NOMO-1 treated with DMSO at 0.1 percent for 48 hours (cell line): Measurements from ENCODE around the gene CYFIP1.

Experiments
- DNase-seq: peaks from one replicate; lab custom pipeline; 2025; ENCODE audit not compliant: unreplicated experiment; lab: John Stamatoyannopoulos, UW

CYFIP1 gene

DNA sequence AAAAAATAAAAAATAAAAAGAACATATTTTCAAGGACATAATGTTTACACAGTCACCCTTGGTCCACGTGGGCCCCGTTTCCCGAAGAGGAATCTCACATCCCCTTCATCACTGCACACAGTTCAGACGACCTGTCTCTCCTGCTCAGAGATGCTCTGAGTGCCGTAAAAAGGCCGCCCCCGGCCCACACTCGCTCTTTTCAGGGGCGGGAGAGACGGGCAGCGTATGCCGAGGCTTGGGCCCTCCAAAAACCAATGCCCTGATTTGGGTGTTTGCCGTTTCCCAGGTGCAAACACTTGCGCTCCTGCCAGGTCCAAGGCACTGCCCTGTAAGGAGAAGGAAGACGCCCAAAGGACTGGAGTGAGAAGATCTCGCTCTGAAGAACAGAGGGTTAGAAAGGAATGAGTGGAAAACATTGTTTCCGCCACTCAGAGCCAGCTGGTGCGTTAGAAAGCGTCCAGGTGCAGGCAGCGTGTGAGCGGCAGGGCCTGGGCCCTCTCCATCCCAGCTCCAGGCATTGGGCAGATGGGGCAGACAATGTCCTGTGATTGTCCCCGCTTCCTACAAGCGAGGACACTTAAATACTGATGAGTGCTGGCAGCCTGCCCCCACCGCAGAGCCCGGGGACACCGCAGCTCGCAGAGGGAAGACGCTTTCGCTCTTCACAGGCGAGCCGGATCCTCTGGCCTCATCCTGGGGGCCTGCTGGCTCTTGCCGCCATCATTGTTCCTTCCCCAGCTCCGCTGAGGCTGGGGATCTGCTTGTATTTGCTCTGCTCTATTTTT, 88.5 kb downstream of the CYFIP1 start:
- DNase-seq: no peak

DNA sequence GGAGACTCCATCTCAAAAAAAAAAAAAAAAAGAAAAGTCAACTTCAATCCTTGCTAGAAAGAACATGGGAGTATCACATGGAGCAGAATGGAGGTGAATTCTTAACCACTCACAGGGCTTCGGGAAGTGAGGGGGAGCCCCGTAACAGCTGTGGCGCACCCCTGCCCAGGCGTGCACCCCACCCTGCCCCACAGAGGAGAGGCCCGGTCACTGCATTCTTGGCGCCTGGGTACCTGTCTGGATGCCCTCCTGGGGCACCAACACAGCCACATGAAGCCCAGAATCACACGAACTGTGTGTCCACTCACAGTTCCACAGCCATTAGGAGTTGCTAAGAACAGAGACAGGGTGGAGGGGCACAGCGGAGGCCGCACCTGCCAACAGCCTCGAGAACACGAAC, 89.9 kb downstream of the CYFIP1 start:
- DNase-seq: no peak

GRCh38 chr15:22889146-22889818, 90.9 kb downstream of the CYFIP1 start:
- no peak for DNase-seq

- no peak for DNase-seq
Observed at GRCh38 chr15:22888120-22888859, 91.9 kb downstream of the CYFIP1 start.

- no peak for DNase-seq
Observed at GRCh38 chr15:22887157-22887951, 92.8 kb downstream of the CYFIP1 start.

GRCh38 chr15:22885120-22885519, 95.0 kb downstream of the CYFIP1 start:
- no peak for DNase-seq

GRCh38 chr15:22884344-22884743, 95.8 kb downstream of the CYFIP1 start:
- no peak for DNase-seq

DNA sequence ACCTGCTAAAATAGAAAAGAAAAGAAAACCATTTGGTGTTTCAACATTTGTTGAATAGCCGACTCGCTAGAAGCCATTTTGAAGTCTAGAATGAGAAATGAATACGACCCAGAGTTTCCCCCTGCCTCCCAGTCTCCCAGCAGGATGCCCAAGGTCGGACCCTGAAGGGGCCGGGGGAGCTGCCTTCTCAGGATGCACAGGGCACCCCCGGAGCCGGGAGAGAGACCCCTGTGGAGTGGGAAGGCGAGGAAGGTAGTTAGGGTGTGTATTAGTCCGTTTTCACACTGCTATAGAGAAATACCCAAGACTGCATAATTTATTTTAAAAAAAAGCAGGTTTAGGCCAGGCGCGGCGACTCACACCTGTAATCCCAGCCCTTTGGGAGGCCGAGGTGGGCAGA, 97.0 kb downstream of the CYFIP1 start:
- DNase-seq: no peak

DNA sequence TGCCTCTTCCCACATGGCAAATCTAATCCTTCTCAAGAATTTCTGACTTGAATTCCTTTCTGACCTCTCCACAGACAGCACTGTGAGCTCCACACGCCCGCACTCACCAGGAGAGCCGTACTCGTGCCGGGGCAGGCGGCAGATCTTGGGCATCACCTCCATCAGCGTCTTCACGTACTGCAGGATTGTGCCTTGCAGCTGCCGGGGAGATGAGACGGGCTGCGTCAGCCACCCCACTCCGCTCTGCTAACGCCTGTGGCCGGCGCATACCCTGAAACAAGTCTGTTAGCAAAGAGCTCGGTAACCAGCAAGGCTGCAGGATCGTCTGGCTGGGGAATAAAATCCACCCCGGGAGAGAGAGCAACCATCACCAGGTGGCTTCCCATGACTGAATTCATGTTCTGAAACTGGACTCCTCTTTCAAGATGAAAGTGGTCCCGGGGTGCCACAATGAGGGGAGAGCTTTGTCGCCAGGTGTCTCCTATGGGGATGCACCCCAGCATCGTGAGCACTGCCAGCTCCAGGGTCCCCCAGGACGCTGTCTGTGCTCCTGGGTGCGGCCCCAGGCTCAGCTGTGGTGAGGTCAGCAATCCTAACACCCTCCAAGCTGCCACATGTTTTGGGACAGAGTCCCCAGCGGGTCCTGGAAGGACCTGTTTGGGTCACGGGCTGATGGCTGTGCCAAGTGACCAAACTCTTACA, 98.3 kb downstream of the CYFIP1 start:
- no peak for DNase-seq

DNA sequence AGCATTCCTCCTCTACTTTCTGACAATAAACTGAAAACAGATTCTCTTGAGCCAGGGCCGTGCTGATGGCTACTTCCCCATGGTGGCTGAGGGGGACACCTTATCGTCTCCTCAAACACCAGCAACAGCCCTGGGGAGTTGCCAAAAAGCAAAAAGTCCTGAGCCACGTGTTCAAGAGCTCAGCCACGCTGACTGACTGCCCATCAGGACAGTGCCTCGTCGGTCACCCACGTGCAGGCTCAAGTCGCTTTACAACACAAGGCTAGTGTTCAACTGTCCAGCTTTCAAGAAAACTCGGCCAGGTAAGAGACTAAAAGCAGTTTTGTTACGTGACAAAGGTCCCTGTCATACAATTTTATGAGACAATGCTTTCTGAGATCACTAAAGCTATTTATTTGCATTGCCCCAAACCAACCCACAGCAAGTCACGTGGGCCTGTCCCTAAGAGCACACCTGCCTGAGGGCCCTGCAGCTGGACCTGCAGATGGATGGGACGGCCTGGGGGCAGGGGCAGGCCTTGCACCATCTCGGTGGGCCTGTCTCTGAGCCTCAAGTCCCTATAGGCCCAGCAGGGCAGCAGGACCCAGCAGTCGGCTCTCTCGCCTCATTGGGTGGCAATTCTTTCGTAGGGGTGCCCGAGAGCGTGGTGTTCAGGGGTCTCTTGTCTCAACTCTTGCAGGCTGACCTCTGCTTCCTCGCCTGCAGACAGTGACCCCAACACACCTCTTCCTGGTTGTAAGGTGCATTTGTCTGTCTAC, 99.0 kb downstream of the CYFIP1 start:
- no peak for DNase-seq

GRCh38 chr15:22880068-22880980, 99.8 kb downstream of the CYFIP1 start:
- DNase-seq: no peak

- no peak for DNase-seq
Observed at GRCh38 chr15:22878103-22878502, 102.1 kb downstream of the CYFIP1 start.

DNA sequence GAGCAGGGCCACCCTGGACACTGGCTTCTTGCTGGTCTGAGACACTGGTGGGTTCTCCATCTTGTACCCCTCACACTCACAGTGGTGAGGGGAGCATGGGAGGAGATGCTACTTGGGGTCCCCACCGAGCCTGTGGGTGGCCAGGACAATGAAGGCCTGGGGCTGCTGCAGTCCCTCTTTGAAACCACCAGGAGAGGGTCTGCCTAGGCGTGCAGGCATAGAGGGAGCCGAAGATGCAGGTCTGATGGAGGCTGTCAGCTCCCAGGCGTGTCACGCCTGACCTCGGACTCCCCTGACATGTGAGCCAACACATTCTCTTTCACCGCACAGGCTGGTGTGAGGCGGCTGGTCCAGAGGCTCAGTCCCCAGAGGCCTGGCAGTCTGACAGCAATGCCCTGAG, 102.6 kb downstream of the CYFIP1 start:
- no peak for DNase-seq

DNA sequence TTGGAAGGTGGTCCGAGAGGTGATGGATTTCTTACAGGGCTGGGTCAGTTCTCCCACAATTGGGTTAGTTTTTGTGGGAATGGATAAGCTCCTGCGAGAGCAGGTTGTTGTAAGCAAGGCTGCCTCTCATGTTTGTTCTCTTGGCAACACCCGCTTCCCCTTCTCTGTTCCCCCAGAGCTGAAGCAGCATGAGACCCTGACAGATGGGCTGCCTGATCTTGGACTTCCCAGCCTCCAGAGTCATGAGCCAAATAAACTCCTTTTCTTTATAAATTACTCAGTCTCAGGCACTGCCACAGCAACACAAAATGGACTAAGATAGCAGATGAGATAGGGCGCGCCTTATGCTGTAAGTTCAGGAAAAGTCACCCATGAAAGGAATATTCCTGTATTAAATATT, 103.1 kb downstream of the CYFIP1 start:
- DNase-seq: no peak

DNA sequence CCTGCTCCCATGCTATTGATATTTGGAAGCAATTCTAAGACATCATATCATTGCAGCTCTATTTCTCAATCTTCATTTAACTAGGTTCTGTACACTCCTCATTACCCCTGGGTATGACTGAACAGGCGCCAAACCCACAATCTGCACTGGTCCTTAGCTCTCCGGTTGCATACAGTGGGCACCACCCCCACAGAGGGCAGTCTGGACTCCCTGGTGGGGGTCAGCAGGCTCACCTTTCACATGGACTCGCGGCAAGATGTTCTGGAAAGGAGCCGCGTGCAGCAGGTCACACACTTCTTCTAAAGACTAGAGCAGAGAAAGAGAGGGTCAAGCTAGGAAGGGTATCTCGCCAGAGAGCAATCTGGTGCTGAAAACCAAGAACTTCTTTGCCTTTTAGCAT, 105.2 kb downstream of the CYFIP1 start:
- no peak for DNase-seq

DNA sequence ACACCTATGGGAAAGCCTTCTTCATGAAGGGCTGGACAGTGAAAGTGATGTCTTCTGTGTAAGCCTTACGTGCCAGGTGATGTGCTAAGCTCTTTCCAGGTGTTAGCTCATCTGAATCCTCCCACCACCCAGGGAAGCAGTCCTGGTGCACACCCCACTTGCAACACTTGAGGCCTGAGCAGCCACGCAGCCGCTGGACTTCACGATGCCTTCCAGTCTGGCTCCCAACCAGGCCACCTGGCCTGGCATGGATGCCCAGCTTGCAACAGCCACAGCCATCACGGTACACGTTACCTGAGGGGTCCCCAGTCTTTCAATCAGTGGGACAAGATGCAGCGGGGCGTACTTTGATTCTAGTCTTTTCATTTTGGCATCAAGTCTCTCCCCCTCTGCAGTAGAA, 105.9 kb downstream of the CYFIP1 start:
- no peak for DNase-seq

DNA sequence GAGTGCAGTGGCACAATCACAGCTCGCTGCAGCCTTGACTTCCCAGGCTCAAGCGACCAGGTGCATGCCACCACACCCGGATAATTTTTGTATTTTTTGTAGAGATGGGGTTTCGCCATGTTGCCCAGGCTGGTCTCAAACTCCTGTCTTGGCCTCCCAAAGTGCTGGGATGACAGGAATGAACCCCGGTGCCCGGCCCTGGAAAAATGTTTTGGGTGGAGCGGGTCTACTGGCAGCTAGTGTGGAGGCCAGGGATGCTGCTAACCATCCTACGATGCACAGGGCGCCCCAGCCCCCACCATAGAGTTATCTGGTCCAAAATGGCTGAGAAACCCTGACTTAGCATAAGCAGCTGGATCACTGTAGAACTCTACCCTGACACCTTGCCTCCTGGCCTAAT, 106.3 kb downstream of the CYFIP1 start:
- DNase-seq: no peak

- DNase-seq: no peak
Observed at GRCh38 chr15:22872936-22873701, 107.0 kb downstream of the CYFIP1 start.
